A673 (cell line): Measurements from ENCODE around the gene MUSK.

Experiments
- EZH2 ChIP-seq: fragments of 200-600 bp; sonication (generic); IDR thresholded peaks from 2 replicates; pipeline ENCODE4 v1.6.1; 2017; ENCODE audit warnings: borderline replicate concordance, low read depth, mild to moderate bottlenecking, mixed read lengths, antibody characterized with exemption, low read length; ENCODE audit not compliant: poor library complexity, severe bottlenecking
- TF ChIP-seq, protein P1 (sequence below): fragments of 300-800, 200-600 bp; sonication (generic); conservative IDR thresholded peaks from 2 replicates; pipeline ENCODE4 v1.5.1; 2017; ENCODE audit warnings: low read depth, mild to moderate bottlenecking, antibody characterized with exemption, low read length, moderate library complexity, mixed read lengths

- TF ChIP-seq, protein P1, sequence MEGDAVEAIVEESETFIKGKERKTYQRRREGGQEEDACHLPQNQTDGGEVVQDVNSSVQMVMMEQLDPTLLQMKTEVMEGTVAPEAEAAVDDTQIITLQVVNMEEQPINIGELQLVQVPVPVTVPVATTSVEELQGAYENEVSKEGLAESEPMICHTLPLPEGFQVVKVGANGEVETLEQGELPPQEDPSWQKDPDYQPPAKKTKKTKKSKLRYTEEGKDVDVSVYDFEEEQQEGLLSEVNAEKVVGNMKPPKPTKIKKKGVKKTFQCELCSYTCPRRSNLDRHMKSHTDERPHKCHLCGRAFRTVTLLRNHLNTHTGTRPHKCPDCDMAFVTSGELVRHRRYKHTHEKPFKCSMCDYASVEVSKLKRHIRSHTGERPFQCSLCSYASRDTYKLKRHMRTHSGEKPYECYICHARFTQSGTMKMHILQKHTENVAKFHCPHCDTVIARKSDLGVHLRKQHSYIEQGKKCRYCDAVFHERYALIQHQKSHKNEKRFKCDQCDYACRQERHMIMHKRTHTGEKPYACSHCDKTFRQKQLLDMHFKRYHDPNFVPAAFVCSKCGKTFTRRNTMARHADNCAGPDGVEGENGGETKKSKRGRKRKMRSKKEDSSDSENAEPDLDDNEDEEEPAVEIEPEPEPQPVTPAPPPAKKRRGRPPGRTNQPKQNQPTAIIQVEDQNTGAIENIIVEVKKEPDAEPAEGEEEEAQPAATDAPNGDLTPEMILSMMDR, result peak; percentile 43; the same call in 1 of the 2 replicates
- TF ChIP-seq EZH2, result no peak
These were observed 173.6 kb downstream of the MUSK start for GRCh38 chr9:110842169-110842568.
